NOMO-1 treated with DMSO at 0.1 percent for 48 hours (cell line): ENCODE data around the gene IFNA13.

Source experiments
- DNase-seq: peaks from one replicate; lab custom pipeline; 2025; ENCODE audit not compliant: unreplicated experiment; lab: John Stamatoyannopoulos, UW

The IFNA13 gene

DNA sequence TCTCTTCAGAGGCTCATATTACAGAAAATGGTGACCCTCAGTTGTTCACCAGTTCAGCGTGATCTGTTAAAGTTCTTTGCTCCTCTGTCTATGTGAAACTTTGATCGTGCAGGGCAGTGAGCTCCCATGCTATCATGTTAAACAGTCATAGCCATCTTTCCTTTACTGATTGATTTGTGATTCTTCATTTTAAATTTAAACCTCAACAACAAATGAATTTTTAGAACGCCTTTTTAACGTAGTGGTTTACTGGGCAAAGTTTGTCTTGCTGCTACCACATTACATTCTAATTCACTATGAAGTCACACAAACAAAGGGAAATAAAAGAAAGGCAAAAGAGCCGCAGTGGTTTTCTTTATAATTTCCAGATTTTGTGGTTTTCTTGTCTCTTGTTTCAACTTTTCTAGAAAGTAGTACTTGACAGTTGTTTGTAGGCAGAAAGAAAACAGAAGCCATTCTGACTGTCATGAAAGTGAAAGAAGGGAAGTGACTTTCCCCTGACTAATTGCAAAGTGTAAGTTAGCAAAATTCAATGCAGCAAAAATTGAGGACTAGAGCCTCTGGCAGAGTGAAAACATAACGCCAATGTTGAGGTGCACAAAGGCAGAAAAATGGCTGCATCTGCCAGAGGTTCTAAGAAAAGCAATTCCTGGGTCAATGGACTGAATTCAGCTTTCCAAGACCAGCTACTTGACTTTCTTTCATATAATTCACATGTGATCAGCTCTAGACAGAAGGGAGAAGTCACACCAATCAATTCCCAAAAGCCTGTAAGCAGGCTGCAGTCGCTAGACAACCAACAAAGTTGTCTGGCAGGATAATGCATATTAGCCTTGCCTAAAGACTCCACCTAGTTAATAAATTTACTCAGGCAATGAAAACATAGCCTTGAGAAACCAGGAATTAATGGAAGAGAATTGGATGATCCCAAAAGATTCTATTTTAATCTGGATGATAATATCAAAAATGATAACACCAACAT lies 10.1 kb downstream of the IFNA13 start:
- DNase-seq: no peak

DNA sequence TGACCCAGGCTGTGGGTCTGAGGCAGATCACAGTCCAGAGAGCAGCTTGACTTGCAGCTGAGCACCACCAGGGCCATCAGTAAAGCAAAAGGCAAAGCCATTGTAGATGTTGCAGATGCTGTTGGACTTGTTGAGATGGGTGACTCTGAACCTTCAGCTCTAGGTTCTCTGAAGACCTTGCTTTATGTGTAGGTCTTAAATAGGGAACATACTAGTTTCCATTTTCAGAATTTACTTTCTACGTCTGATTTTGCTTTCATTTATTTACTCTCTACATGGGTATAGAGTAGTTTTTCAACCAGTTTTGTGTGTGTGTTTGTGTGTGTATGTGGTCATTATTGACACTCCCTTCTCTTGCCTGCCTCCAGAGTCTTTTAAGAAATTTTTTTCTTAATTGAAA lies 17.1 kb downstream of the IFNA13 start, which contains the start of gene IFNA6:
IFNA6 (minus strand) TSS at position 101 of the 400 bp plus-strand sequence; CDS start at position 101, 0 bp downstream.
- DNase-seq: no peak

DNA sequence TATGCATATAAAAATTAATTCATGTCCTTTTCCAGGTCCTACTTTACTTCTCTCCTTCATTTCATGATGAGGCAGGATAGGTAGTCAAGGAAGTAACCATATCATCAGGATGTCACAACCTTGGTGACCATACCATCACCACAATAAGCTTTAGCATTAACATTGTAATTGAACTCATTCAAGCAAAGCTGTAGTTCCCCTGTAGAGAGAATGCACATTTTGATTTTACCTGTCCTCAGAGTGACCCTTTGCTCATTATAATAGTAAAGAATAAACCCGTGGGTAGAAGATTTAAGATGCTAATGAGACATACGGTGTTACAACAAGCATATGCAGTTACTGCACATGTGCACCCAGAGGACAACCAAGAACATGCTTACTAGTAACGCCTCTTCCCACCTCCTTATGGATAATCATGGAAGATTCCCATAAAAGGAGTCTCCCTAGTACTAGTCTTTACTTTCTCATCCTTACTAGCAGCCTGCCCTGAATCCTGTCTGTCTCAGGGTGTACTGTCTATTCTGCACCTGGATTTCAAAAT lies 19.4 kb downstream of the IFNA13 start:
- DNase-seq: no peak

DNA sequence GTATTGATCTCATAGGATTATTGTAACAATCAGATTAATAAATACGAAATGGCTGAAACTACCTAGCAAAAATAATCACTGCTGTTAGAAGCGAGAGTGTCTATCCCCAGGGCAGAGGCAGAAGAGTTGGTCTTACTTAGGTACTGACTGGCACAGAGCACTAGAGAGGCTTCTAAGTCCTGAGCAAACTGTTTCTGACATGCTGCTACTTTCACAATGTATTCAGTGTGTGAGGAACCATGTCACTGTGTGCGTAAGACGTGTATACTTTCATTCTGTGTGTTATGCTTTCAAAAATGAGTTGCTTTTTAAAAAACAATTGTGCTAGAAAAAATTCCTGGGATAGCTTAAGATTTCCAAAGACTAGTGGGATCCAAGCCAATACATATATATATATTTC lies 27.1 kb downstream of the IFNA13 start:
- DNase-seq: no peak

DNA sequence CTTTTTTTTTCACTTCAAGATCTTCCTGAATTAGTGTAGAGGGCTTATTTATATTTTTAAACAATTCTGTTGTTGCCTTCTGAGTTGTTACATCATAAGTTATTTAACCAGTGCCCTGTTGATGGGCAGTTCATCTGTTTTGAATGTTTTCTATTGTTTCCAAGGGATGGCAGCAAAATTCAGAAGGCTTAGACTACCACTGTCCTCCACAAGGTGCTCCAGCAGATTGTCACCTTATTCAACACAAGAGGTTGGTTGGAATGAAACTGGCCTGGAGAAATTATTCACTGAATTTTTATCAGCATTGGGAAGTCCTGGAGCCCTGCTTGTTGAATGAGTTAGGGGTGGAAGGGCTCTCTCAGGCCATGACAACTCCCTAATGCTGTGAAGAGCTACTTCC lies 31.4 kb downstream of the IFNA13 start:
- no peak for DNase-seq

DNA sequence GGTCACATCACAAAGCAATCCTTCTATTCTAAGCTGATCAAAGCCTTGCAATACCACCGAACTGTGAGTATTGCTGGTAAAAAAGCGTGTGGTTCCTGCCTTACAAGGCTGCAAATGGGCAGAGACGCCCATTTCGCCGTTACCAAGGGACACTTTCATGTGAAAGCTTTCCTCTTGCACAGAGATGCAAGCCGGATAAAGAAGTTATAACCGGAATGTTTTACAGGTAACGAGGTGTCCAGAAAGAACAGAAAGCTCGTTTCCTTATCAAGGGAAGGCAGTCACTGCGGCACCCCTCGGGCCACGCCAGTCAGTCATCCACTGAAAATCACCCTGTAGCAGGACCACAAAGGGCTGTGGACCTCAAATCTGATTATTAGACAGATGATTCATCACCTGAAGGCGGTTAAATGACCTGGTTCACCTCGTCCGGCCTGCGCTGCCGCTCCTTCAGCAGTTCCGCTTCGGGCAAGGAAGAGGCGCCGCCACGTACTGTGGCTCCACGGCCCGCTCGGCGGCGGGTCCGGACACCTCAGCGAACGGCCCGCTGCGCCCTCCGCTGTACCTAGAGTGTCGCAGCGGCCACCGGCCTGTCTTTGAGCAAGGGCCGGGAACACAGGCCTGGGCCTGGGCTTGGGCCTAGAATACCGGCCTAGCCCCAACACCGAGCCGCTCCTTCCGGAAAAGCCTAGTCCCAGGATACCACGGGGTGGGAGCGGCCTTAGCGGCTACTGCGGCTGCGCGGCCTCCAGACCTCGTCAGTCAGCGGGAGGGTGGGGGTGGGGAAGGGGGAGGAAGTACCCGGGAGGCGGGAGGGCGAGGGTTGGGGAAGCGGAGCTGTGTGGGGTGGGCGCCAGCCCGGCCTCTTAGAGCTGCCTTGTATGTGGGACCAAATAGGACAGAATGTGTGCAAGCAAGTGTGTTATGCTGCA lies 32.9 kb downstream of the IFNA13 start, which contains the start of gene KLHL9:
KLHL9 (minus strand) TSS at position 704 of the 932 bp plus-strand sequence; CDS start at position 159, 545 bp downstream.
- no peak for DNase-seq

DNA sequence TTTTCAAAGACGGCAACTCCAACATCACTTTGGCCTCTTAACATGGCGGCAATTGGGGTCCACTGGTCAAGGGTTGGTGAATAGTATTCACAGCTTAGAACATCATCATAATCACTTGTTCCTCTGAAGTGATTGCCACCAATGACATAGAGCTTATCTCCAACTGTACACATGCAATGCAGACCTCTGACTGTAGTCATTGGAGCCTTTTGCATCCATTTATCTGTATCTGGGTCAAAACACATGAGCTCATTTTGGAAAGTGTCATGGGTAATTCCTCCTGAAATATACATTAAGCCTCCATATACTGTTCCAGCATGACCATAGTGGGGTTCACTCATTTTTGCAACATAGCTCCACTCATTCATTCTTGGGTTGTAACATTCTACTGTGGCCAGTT lies 34.6 kb downstream of the IFNA13 start:
- no peak for DNase-seq

DNA sequence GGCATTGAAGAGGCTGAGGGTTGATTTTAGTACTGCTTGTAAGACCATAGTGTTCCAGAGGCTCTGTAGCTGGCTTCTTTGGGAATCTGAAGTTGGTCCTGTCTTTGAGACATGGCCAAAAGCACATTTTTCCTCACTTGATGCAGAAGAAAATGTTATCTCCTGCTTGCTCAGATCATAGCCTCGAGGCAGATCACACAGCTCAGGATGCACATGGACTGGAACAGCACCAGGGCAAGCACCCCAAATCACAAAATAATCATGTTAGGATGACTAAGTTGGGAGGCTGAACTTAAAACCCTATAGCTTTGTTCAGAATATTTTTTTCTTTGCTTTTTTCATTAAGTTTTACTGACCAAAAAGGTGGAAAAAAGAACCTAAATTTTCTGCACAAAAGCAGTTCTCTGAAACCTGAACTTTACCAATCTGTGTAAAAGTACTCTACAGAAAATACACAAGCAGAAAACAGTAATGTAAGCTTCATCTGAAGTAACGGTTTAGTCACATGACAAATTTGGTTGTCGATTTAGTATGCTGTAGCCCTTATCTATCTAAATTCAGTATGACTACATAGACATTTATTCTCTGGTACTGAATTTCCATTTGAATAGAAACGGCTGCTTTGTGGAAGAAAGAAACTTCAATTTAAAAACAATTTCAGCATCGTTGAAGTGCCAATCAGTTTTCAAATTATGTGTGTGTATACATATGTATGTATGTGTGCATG lies 36.0 kb downstream of the IFNA13 start:
- no peak for DNase-seq

DNA sequence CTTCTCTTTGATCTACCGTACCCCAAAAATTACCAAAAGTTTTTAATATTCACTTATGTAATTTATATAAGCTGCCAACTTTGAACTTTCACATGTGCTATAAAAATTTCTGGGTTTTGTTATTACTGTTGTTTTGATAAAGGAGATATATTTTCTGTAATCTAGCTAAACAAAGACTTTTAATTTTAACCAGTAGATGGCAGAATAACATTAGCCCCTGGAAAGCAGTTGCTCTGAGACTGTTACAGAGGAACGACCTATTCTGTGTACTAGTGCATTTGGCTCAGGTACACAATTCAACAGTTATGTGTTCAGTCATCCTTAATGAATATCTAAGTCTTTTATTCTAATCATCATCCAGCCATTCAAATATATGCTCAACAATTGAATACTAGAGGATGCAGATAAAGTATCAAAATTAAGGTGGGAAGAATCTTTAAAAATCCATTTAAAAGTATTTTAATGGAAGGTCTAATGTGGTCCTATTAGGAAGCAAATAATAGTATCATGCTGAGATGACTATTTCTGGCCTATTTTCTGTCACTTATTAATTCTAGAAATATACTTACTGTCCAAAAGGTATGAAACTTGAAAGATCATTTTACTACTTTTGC lies 41.2 kb downstream of the IFNA13 start:
- no peak for DNase-seq

DNA sequence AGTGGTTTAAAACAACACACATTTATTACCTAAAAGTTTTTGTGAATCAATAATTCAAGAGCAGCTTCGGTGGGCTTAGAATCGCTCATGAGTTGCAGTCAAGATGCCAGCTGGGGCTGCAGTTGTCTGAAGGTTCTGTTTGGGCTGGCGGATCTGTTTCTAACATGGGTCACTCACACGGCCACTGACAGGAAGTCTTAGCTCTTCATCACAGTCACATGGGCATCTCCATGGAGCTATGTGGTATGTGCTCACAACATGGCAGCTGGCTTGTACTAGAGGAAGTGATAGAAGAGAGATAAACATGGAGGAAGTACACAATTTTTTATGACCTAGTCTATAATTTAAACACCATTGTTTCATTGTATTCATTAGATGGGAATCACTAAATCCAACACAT lies 43.8 kb downstream of the IFNA13 start:
- DNase-seq: no peak

DNA sequence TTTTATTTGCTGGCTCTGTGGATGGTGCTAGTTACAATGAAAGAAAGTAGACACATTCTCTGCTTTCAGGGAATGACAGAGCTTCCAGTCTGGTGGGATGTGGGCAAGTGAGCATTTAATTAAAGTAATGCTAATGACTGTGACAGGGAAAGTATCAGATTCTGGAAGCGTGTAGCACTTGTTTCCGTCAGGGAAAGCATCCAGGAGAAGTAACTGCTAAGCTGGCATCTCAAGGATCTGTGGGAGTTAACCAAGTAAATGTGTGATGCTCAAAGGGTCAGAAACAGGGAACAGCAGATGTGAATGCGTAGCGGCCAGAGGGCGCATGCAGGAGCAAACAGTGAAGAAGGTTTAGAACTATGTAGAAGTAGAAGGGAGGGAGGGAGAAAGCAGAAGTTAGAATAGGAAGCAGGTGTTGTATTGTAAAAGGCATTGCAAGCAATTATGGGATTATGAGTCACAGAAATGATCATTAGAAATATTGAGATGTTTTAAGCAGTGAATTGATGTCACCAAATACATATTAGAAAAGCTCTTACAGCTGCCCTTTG lies 44.9 kb downstream of the IFNA13 start:
- no peak for DNase-seq

DNA sequence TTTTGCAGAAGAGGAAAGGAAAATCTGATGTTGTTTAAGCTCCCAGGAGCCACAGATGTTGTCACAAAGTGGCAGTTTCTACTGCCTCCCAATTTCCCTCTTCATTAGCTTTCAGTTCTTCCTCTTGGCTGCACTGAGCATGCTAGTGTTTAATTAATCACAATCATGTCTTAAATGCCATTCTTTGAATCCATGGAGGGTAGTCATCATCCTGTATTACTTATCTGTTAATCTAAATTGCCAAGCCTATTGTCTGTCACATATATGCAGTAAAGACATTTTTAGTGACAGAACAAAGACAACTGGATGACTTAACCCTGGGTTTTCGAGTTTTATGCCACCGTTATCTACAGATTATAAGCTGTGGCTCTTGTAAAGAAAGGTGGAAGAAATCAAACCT lies 47.4 kb downstream of the IFNA13 start:
- no peak for DNase-seq

DNA sequence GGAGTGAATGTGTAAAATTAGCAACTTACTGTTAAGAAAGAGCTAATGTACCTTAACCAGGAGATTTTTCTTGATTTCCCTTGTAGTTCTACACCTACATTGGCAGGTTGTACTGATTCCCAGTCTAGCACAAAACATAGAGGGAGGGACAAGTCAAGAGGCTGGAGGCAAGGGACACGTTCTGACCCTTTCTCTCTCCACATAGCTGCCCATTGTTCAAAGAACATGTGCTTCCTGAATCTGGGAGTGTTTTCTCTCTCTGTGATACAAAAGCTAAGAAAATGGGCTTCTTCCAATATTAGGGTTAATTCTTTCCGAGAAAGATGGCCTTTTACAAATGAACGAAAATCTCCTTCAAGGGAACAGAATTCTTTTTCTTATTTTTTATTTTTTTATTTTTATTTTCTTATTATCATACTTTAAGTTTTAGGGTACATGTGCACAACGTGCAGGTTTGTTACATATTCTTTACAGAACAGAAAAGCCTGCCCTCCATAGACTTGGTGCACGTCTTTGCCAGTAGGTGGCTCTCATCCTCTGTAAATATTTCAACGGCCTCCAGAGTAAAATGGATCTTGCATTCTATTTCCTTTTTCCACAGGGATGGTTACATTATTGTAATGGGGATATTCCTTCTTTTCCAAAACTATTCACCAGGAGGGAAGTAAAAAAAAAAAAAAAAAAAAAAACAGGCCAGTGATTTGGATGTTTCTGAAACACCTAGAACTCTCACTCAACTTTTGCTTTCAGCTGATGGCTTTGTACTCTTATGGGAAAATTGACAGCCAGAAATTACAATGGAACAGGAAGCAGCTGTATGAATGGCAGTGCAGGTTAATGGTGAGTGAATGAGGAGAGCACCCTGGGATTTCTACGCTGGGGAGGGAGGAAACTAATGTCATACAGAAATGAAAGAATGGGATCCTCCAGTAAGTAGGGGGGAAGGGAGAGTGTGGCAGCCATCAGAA lies 49.6 kb downstream of the IFNA13 start:
- no peak for DNase-seq
